ENCODE results near the gene ATG12. TPM values are rescaled to one million over a fixed set of nuclear protein-coding genes. Genes with fewer than 3 reads are reported as not detected.
"Not testable (repeated sequence)": the region's sequence is repeated elsewhere in the genome, so short reads cannot be mapped to it uniquely, and the experiment has no call there.

The ATG12 gene
- polyA plus RNA-seq, 3 donors: 47.2 to 53.1 (median 52.6) TPM

GRCh38 chr5:115843444-115844130 is 2.2 kb upstream of the ATG12 start:
- no peak for DNase-seq (ENCODE audit: low read depth in 3 of 3, low spot score in 2 of 3)

GRCh38 chr5:115842952-115843351 is 1.6 kb upstream of the ATG12 start:
- DNase-seq (ENCODE audit: low read depth in 3 of 3, low spot score in 2 of 3): no peak

- peak in 1 of 3 donors; percentile 61 for DNase-seq (ENCODE audit: low read depth in 3 of 3, low spot score in 2 of 3)
These were observed 947 bp upstream of the ATG12 start for GRCh38 chr5:115842089-115842935.

DNA sequence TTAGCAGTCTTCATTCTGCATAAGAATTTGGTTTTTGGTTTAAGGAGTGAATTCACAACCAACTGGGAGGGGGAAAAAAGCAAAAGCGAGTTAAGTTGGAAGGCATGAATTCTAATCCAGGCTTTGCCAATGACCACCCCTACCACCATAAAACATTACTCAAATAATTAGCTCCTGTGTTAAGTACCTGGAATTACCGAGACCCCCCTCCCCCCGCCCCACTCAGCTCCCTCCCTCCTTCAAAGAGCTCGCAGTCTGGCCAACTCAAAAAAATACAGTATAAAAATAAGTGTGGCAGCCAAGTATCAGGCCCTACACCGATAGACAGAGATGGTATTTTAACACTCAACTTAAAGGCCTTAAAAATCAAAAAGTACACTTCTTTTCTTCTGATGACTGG is 492 bp downstream of the ATG12 start:
- no peak for DNase-seq (ENCODE audit: low read depth in 3 of 3, low spot score in 2 of 3)

- DNase-seq (ENCODE audit: low read depth in 3 of 3, low spot score in 2 of 3): no peak
These were observed 2.4 kb downstream of the ATG12 start for GRCh38 chr5:115838885-115839518.

- no peak for DNase-seq (ENCODE audit: low read depth in 3 of 3, low spot score in 2 of 3)
These were observed 5.9 kb downstream of the ATG12 start for GRCh38 chr5:115835481-115835880.

DNA sequence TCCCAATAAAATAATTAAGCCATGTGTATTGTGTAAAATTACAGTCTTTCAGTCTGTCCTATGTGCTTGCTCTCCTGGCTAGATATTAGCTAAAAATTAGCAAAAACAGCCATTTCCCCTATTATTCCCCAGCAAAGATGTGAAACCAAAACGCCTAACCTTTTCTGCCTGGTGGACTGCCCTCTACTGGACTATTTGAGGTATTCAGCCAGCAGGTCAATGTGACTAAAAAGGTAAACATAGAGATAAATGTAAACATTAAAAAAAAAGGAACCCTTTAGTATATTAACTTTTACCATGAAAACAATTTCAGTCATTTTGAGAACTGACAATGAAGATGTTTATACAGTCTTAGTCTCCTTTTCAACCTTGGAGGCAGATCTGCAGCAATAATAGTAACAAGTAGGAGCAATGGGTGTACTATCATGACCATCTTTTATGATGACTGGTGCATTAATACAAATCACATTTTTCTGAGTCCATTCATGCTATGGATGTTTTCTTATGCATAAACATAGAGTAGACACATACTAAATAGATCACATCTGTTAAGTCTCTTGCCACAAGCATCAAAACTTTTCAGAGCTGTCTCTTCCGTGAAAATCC is 10.1 kb downstream of the ATG12 start:
- no peak for DNase-seq (ENCODE audit: low read depth in 3 of 3, low spot score in 2 of 3)

- no peak for DNase-seq (ENCODE audit: low read depth in 3 of 3, low spot score in 2 of 3)
These were observed 11.5 kb downstream of the ATG12 start for GRCh38 chr5:115829913-115830312.

DNA sequence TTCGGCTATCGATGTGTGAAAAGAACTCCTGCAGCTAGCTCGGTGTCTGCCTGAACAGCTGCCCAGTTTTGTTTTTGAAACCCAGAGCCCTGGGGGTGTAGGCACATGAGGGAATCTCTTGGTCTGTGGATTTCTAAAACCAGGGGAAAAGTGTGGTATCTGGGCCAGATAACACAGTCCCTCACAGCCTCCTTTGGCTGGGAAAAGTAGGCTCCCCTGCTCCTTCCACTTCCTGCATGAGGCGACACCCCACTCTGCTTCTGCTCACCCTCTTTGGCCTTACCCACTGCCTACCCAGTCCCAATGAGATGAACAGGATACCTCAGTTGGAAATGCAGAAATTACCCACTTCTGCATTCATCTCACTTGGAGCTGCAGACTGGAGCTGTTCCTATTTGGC is 15.4 kb downstream of the ATG12 start:
- no peak for DNase-seq (ENCODE audit: low read depth in 3 of 3, low spot score in 2 of 3)

DNA sequence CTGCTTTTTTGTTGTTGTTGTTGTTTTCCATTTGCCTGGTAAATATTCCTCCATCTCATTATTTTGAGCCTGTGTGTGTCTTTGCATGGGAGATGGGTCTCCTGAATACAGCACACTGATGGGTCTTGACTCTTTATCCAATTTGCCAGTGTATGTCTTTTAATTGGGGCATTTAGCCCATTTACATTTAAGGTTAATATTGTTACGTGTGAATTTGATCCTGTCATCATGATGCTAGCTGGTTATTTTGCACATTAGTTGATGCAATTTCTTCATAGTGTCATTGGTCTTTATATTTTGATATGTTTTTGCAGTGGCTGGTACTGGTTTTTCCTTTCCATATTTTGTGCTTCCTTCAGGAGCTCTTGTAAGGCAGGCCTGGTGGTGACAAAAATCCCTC is 16.4 kb downstream of the ATG12 start:
- DNase-seq (ENCODE audit: low read depth in 3 of 3, low spot score in 2 of 3): not testable (repeated sequence)

GRCh38 chr5:115820846-115821245 is 20.5 kb downstream of the ATG12 start:
- DNase-seq (ENCODE audit: low read depth in 3 of 3, low spot score in 2 of 3): no peak

DNA sequence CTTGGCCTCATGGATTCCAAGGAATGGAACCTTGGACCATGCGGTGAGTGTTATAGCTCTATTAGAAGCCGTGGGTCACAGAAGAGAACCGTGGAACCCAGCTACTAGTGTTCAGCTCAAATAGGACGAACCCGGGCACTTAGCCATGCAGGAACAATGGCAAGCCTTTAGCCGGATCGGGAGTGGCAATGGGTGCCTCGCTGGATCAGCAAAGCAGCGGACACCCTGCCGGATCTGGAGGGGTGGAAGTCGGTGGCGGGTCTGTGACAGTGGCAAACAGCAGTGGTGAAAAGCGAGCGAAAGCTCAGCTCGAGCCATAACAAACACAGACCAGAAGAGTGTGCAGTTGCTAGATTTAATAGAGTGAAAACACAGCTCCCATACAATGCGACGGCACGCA is 22.5 kb downstream of the ATG12 start:
- DNase-seq (ENCODE audit: low read depth in 3 of 3, low spot score in 2 of 3): no peak

DNA sequence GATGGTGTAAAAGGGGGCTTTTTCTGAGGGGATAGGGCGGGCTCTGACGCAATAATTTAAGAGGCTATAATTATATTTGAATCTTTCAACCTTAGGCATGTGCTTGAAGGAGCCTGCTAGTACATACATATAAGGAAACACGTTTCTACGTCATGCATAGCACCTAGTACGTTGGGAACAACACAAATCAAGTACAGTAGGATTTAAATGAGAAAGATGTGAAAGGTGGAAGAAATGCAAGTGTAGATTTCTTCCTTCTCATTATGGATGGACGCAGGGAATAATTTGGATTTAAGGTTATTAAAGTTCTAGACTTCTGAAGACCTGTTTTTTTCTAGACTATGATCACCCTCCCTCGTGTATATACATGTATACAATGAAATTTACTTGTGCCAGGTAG is 24.0 kb downstream of the ATG12 start:
- DNase-seq (ENCODE audit: low read depth in 3 of 3, low spot score in 2 of 3): no peak

- DNase-seq (ENCODE audit: low read depth in 3 of 3, low spot score in 2 of 3): peak in 2 of 3 donors; percentile 69
These were observed 24.9 kb downstream of the ATG12 start, which contains the start of gene CDO1 for GRCh38 chr5:115816226-115817081. TSS of gene CDO1 (minus strand) at chr5:115816659. CDS start at chr5:115816397, 262 bp downstream.

DNA sequence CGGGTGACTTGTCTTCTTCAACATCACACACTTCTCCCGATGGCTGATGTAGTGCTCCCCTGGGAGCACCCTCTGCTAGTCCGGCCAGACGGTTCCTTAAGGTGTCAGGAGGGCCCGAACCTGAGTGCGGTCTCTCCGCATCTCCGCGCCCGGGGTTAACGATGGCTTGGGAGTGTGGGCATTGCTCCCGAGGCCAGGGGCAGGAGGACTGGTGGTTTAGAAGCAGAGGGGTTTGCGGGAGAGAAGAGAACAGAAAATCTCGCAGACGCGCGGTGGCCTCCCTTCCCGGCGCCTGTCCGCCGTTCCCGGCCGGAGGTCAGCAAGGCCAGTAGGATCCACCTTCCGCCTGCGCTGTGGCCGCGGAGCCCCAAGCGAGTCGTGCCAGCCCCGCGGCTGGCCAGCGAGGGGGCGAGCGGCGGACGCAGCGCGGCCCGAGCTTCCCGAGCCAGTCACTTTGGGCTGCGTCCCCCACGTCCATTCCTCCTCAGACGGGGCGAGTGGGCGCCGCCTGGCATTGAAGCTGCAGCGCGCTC is 25.6 kb downstream of the ATG12 start:
- peak in 1 of 3 donors; percentile 15 for DNase-seq (ENCODE audit: low read depth in 3 of 3, low spot score in 2 of 3)

DNA sequence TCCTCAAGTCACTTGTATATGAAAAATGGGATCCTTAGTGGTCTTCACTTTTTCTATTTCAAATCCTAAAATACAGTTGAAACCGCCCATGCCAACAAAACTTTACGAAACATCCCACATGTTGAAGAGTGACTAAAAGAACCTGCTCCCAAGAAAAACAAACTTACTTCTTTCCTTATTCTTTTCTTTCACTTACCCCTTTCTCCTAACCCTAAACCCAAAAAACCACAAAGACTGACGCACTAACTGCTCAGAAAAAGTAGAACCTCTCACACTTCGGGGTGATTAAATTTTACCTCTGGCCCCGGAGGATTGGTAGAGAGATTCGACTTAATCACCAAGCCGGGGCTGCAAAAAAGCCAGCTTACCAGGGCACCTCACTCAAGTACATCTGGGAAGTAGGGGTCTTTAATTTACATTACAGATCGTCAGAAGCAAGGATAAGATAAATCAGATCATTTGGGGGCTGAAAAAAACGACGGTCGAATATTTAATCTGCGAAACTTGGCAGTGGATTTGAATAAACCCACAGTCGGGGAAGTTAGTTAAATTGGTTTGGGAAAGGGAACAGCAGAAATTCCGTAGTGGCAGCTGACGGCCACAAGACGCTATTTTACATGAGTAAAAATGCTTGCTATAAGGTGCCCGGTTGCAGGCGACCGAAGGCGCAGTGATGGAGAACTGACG is 26.2 kb downstream of the ATG12 start:
- DNase-seq (ENCODE audit: low read depth in 3 of 3, low spot score in 2 of 3): peak in 1 of 3 donors; percentile 15

DNA sequence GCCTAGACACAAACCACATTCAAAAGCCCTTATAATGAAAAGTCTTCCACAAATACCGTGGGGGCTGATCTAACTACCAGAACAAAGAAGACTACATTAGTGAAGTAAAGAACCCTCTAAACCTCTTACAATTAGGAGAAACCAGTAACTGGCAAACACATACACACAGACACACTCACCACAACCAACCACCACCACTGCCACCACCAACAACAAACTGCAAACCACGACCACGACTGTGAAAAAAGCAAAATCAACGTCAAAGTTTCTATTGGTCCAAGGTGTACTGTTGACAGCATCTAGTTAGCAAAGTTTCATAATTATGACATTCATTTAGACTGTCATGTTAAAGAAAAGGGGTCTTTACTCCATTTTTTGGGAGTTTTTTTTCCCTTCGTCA is 27.6 kb downstream of the ATG12 start:
- no peak for DNase-seq (ENCODE audit: low read depth in 3 of 3, low spot score in 2 of 3)

GRCh38 chr5:115812372-115812771 is 29.0 kb downstream of the ATG12 start:
- no peak for DNase-seq (ENCODE audit: low read depth in 3 of 3, low spot score in 2 of 3)

DNA sequence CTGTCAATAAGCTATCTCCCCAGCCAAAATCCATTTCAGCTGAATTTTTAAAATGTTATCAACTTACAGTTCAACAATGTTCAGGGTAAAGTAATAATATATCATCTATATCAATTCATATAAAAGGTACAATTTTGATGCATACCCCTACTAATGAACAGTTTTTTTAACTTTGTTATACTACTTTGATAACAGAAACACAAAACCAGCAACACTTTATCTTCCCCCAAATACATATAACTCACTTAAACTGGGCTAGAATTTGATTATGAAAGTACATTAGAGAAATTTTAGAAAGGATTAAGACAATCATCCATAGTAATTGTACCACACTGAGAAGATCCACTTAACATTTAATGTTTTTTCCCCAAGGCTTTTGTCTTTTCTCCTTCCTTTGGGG is 30.0 kb downstream of the ATG12 start:
- no peak for DNase-seq (ENCODE audit: low read depth in 3 of 3, low spot score in 2 of 3)
